ENCODE results near the gene ARSG. TPM values are rescaled to one million over a fixed set of nuclear protein-coding genes. Genes with fewer than 3 reads are reported as not detected.

ARSG gene
- total and polyA plus RNA-seq, 2 of the 4 experiments (the other 2 are of a cell fraction), result 2.9 to 3.0 TPM

- H2BK120ac ChIP-seq (ENCODE audit: low read depth, low read length), result no peak overlapping the region
- H3K79me1 ChIP-seq (ENCODE audit: low read depth in 1 of 2, low read length in 2 of 2), result peaks cover 0 to 20% of the 10 kb centered on the region in 2 experiments; a peak in 2 of 4 replicates
- H3K36me3 ChIP-seq (ENCODE audit: control insufficient read depth, insufficient read depth, low read length), result peaks cover 49% of the 10 kb centered on the region
- CTCF ChIA-PET, result interaction anchor here (0.6 to 1.7 kb wide), 9 partner anchors 10 to 404 kb away, joined by 3 to 9 read pairs (median 3); no protein-coding TSS in a partner anchor
- dilution Hi-C loops (cut with HindIII; ENCODE audit: low sequenced_read_pairs, unreplicated experiment) (no loop called here), intact Hi-C loops (cut with micrococcal nuclease) (loop anchor here (1.0 to 5.0 kb wide), 2 partner anchors 173 to 234 kb away; no protein-coding TSS in a partner anchor), in situ Hi-C loops (cut with MboI; ENCODE audit: low sequenced_read_pairs) (loop anchor here (10.0 kb wide), 1 partner anchor 171 kb away; no protein-coding TSS in a partner anchor)
- peak overlapping the region in 1 of 2 experiments; percentile 13; a peak in 1 of 4 replicates for H4K8ac ChIP-seq (ENCODE audit: low read depth in 2 of 2, low read length in 2 of 2)
- H2BK5ac ChIP-seq (ENCODE audit: low read depth, low read length, poor library complexity, severe bottlenecking), result no peak overlapping the region
- peak; percentile 81 for DNase-seq
- peak; percentile 78 for ATAC-seq (ENCODE audit: low read depth)
- H2AK9ac ChIP-seq (replicated peaks; ENCODE audit: low read depth, low read length, poor library complexity), result peak overlapping the region; percentile 31
- BruUV-seq (replicated peaks), result no TSS peak
- H2BK20ac ChIP-seq (ENCODE audit: low read depth, low read length), result no peak overlapping the region
- no peaks in the 10 kb centered on the region for H3K9me3 ChIP-seq (ENCODE audit: control insufficient read depth, insufficient read depth, low read length)
- H3K9me1 ChIP-seq (ENCODE audit: insufficient read depth, low read length), result peaks cover 4% of the 10 kb centered on the region; the same call in 1 of the 2 replicates
- peak overlapping the region; percentile 29; the same call in 1 of the 2 replicates for H3K23ac ChIP-seq (ENCODE audit: low read depth, low read length)
- no peak overlapping the region for H4K5ac ChIP-seq (ENCODE audit: low read depth, low read length)
- no peak overlapping the region for H3K18ac ChIP-seq (ENCODE audit: low read depth, low read length)
- no peak overlapping the region for H3K27ac ChIP-seq (ENCODE audit: insufficient read depth, low read length)
- POLR2A ChIA-PET (ENCODE audit: unreplicated experiment), result no interaction called here
- no peak overlapping the region for H3K14ac ChIP-seq (replicated peaks; ENCODE audit: low read depth, low read length)
- peak; percentile 70 for TF ChIP-seq RCOR1 (IDR thresholded peaks at IDR 0.05; ENCODE audit: insufficient replicate concordance, low read length)
- peak; percentile 85 for TF ChIP-seq RAD21 (IDR thresholded peaks at IDR 0.05; ENCODE audit: low read length)
- TF ChIP-seq BHLHE40 (IDR thresholded peaks at IDR 0.05; ENCODE audit: low read depth, low read length), result no peak
- TF ChIP-seq POLR2A (IDR thresholded peaks at IDR 0.05; ENCODE audit: low read depth, low read length), result 0 out of 2 replicates have a peak, but pooled peaks have one; percentile 32
- TF ChIP-seq RFX5 (IDR thresholded peaks at IDR 0.05; ENCODE audit: low read depth, low read length), result no peak
- TF ChIP-seq CTCF (conservative IDR thresholded peaks at IDR 0.05; ENCODE audit: low read depth, low read length), result peak; percentile 91
- peak; percentile 83 for TF ChIP-seq SMC3 (IDR thresholded peaks at IDR 0.05; ENCODE audit: low read depth, low read length)
- no peak for TF ChIP-seq CHD1 (IDR thresholded peaks at IDR 0.05; ENCODE audit: low read depth, low read length)
- no peak for TF ChIP-seq MXI1 (IDR thresholded peaks at IDR 0.05; ENCODE audit: borderline replicate concordance, low read depth, low read length)
- TF ChIP-seq NFE2L2 (IDR thresholded peaks at IDR 0.05; ENCODE audit: low read depth, low read length), result no peak
- no peak for TF ChIP-seq CEBPB (IDR thresholded peaks at IDR 0.05; ENCODE audit: low read depth, low read length)
- H3K4ac ChIP-seq (ENCODE audit: low read depth, low read length), result peak overlapping the region; percentile 33; the same call in 1 of the 2 replicates
- 54% methylated on average over 3 of the region's 20 CpGs; no CpG with 5 or more reads in 1 of the 2 experiments for WGBS, 2 experiments (ENCODE audit: extremely low coverage in 2 of 2, insufficient read length in 1 of 2)
- H4K20me1 ChIP-seq (ENCODE audit: insufficient read depth, low read length), result peaks cover 10% of the 10 kb centered on the region; the same call in 1 of the 2 replicates
- no peak overlapping the region for H2BK15ac ChIP-seq (ENCODE audit: low read depth, low read length)
- H2AFZ ChIP-seq (replicated peaks; ENCODE audit: low read length, poor library complexity), result peak overlapping the region; percentile 64
- H4K91ac ChIP-seq (ENCODE audit: insufficient read depth, low read depth, low read length), result no peak overlapping the region
- no peak overlapping the region for H2AK5ac ChIP-seq (ENCODE audit: low read depth, low read length)
- no peak overlapping the region for H3K4me2 ChIP-seq (ENCODE audit: low read depth, low read length)
- H3K4me3 ChIP-seq (ENCODE audit: insufficient read depth, low read depth, low read length), result no peak overlapping the region
- H3K27me3 ChIP-seq (ENCODE audit: control insufficient read depth, insufficient read depth, low read length), result no peaks in the 10 kb centered on the region
- H3K4me1 ChIP-seq (ENCODE audit: control insufficient read depth, insufficient read depth, low read length), result peaks cover 9% of the 10 kb centered on the region
- no peak overlapping the region for H3K9ac ChIP-seq (ENCODE audit: low read depth, low read length)
- H3K56ac ChIP-seq (ENCODE audit: extremely low read depth, insufficient read depth, low read length), result no peak overlapping the region
These were observed 144.9 kb downstream of the ARSG start for GRCh38 chr17:68435876-68436842.

All from IMR-90 (cell line).